ENCODE measurements around the gene RFX4.

GRCh38 chr12:106633451-106633823, 50.6 kb downstream of the RFX4 start:
- TF ChIP-seq CTCF (IDR thresholded peaks at IDR 0.05; ENCODE audit: low read length): no peak
- no peak for TF ChIP-seq EZH2 (optimal IDR thresholded peaks at IDR 0.05; ENCODE audit: low read depth, low read length)
- TF ChIP-seq EZH2phosphoT487 (IDR thresholded peaks at IDR 0.05; ENCODE audit: low read length): no peak

Measured in MM.1S (cell line).